HAP-1 (cell line): ENCODE results near the gene RBPMS2.
"Not testable (repeated sequence)": the region's sequence is repeated elsewhere in the genome, so short reads cannot be mapped to it uniquely, and the experiment has no call there.

ENCODE experiments used
- DNase-seq, 2 experiments: peaks; one replicate each; pipeline ENCODE4 v3.0.0-alpha.2; 2016 to 2020; ENCODE audit warnings: low spot score in 2 of 2
- H3K27me3 ChIP-seq: fragments of 250-450 bp; sonication (Bioruptor Pico); 2 replicates; pipeline ENCODE4 v1.5.1; 2020; ENCODE audit warnings: low read depth, mild to moderate bottlenecking, moderate library complexity
- H3K36me3 ChIP-seq: fragments of 250-450 bp; sonication (Bioruptor Pico); replicated peaks from 2 replicates; pipeline ENCODE4 v1.5.1; 2020; ENCODE audit warnings: mild to moderate bottlenecking
- H3K4me1 ChIP-seq: fragments of 250-450 bp; sonication (Bioruptor Pico); 2 replicates; pipeline ENCODE4 v1.5.1; 2020; ENCODE audit warnings: mild to moderate bottlenecking
- H3K4me3 ChIP-seq: fragments of 250-450 bp; sonication (Bioruptor Pico); 2 replicates; pipeline ENCODE4 v1.5.1; 2020; ENCODE audit warnings: mild to moderate bottlenecking, moderate library complexity
- H3K9me3 ChIP-seq: fragments of 250-450 bp; sonication (Bioruptor Pico); 2 replicates; pipeline ENCODE4 v1.5.1; 2020; ENCODE audit warnings: mild to moderate bottlenecking, moderate library complexity
- in situ Hi-C: fragments of 300-500 bp; cut with MboI; formaldehyde crosslinking; loops from 3 replicates; pipeline ENCODE4 v1.14.3; 2020; ENCODE audit warnings: low sequenced_read_pairs, inconsistent platforms, mixed read lengths

The RBPMS2 gene

GRCh38 chr15:64804619-64805018 is 29.2 kb upstream of the RBPMS2 start:
- Histone ChIP-seq H3K27me3 (no peaks in the 10 kb centered on the region), H3K36me3 (no peaks in the 10 kb centered on the region), H3K4me3 (no peak overlapping the region), H3K9me3 (peaks cover 7% of the 10 kb centered on the region; the same call in 1 of the 2 replicates), H3K4me1 (no peaks in the 10 kb centered on the region)
- in situ Hi-C loops: no loop called here
- DNase-seq: no peak

- H3K4me3 ChIP-seq: no peak overlapping the region
- in situ Hi-C loops: no loop called here
- no peaks in the 10 kb centered on the region for H3K27me3 ChIP-seq
- no peak for DNase-seq
- peaks cover 7% of the 10 kb centered on the region; the same call in 1 of the 2 replicates for H3K9me3 ChIP-seq
- no peaks in the 10 kb centered on the region for H3K36me3 ChIP-seq
- no peaks in the 10 kb centered on the region for H3K4me1 ChIP-seq
Measured at GRCh38 chr15:64803526-64803925, 28.1 kb upstream of the RBPMS2 start.

- Histone ChIP-seq H3K4me3 (no peak overlapping the region), H3K36me3 (no peaks in the 10 kb centered on the region), H3K27me3 (no peaks in the 10 kb centered on the region), H3K9me3 (peaks cover 7% of the 10 kb centered on the region), H3K4me1 (no peaks in the 10 kb centered on the region)
- in situ Hi-C loops: no loop called here
- no peak for DNase-seq
Measured at GRCh38 chr15:64800476-64800875, 25.1 kb upstream of the RBPMS2 start.

- H3K9me3 ChIP-seq, in situ Hi-C loops, H3K36me3 ChIP-seq, H3K4me1 ChIP-seq, DNase-seq, H3K4me3 ChIP-seq, H3K27me3 ChIP-seq: not testable (repeated sequence)
Measured at GRCh38 chr15:64798905-64799304, 23.5 kb upstream of the RBPMS2 start.

GRCh38 chr15:64795921-64796320 is 20.5 kb upstream of the RBPMS2 start:
- DNase-seq, H3K36me3 ChIP-seq, in situ Hi-C loops, H3K4me3 ChIP-seq, H3K27me3 ChIP-seq, H3K9me3 ChIP-seq, H3K4me1 ChIP-seq: not testable (repeated sequence)

GRCh38 chr15:64795299-64795698 is 19.9 kb upstream of the RBPMS2 start:
- H3K9me3 ChIP-seq, H3K4me1 ChIP-seq, DNase-seq, H3K36me3 ChIP-seq, H3K4me3 ChIP-seq, in situ Hi-C loops, H3K27me3 ChIP-seq: not testable (repeated sequence)

- Histone ChIP-seq H3K4me1 (no peaks in the 10 kb centered on the region), H3K36me3 (no peaks in the 10 kb centered on the region), H3K27me3 (no peaks in the 10 kb centered on the region), H3K4me3 (no peak overlapping the region), H3K9me3 (no peaks in the 10 kb centered on the region; the same call in none of the 2 replicates)
- no peak for DNase-seq
- in situ Hi-C loops: no loop called here
Measured at GRCh38 chr15:64792282-64792681, 16.9 kb upstream of the RBPMS2 start.

GRCh38 chr15:64791401-64791800 is 16.0 kb upstream of the RBPMS2 start:
- Histone ChIP-seq H3K27me3 (no peaks in the 10 kb centered on the region), H3K9me3 (no peaks in the 10 kb centered on the region; the same call in 1 of the 2 replicates), H3K4me1 (no peaks in the 10 kb centered on the region), H3K4me3 (no peak overlapping the region), H3K36me3 (no peaks in the 10 kb centered on the region)
- in situ Hi-C loops: no loop called here
- no peak for DNase-seq

- H3K27me3 ChIP-seq: no peaks in the 10 kb centered on the region
- no peaks in the 10 kb centered on the region for H3K9me3 ChIP-seq
- H3K36me3 ChIP-seq: no peaks in the 10 kb centered on the region
- H3K4me3 ChIP-seq: no peak overlapping the region
- peaks cover 12% of the 10 kb centered on the region for H3K4me1 ChIP-seq
- in situ Hi-C loops: no loop called here
- no peak for DNase-seq
Measured at GRCh38 chr15:64783796-64784195, 8.4 kb upstream of the RBPMS2 start.

GRCh38 chr15:64782751-64783150 is 7.4 kb upstream of the RBPMS2 start:
- Histone ChIP-seq H3K36me3 (no peaks in the 10 kb centered on the region), H3K27me3 (no peaks in the 10 kb centered on the region), H3K9me3 (no peaks in the 10 kb centered on the region), H3K4me1 (peaks cover 14% of the 10 kb centered on the region), H3K4me3 (no peak overlapping the region)
- in situ Hi-C loops: no loop called here
- no peak for DNase-seq

- Histone ChIP-seq H3K36me3 (no peaks in the 10 kb centered on the region), H3K4me3 (no peak overlapping the region), H3K27me3 (no peaks in the 10 kb centered on the region), H3K9me3 (no peaks in the 10 kb centered on the region), H3K4me1 (peaks cover 15% of the 10 kb centered on the region)
- in situ Hi-C loops: no loop called here
- DNase-seq: peak in 1 of 2 experiments; percentile 37
Measured at GRCh38 chr15:64781299-64781698, 5.9 kb upstream of the RBPMS2 start.

GRCh38 chr15:64780600-64781156 is 5.3 kb upstream of the RBPMS2 start:
- H3K27me3 ChIP-seq: no peaks in the 10 kb centered on the region
- peak; percentile 85 to 96 for DNase-seq
- peaks cover 19% of the 10 kb centered on the region for H3K4me1 ChIP-seq
- no peaks in the 10 kb centered on the region for H3K9me3 ChIP-seq
- H3K36me3 ChIP-seq: no peaks in the 10 kb centered on the region
- in situ Hi-C loops: no loop called here
- H3K4me3 ChIP-seq: no peak overlapping the region

- Histone ChIP-seq H3K9me3 (no peaks in the 10 kb centered on the region), H3K4me3 (no peak overlapping the region), H3K4me1 (peaks cover 19% of the 10 kb centered on the region), H3K36me3 (no peaks in the 10 kb centered on the region), H3K27me3 (no peaks in the 10 kb centered on the region)
- DNase-seq: no peak
- in situ Hi-C loops: no loop called here
Measured at GRCh38 chr15:64779630-64780029, 4.2 kb upstream of the RBPMS2 start.

GRCh38 chr15:64779024-64779423 is 3.6 kb upstream of the RBPMS2 start:
- H3K27me3 ChIP-seq: no peaks in the 10 kb centered on the region
- no peak for DNase-seq
- in situ Hi-C loops: no loop called here
- H3K9me3 ChIP-seq: no peaks in the 10 kb centered on the region
- H3K36me3 ChIP-seq: peaks cover under 1% of the 10 kb centered on the region; the same call in 1 of the 2 replicates
- peaks cover 23% of the 10 kb centered on the region for H3K4me1 ChIP-seq
- no peak overlapping the region for H3K4me3 ChIP-seq

- Histone ChIP-seq H3K27me3 (no peaks in the 10 kb centered on the region), H3K4me3 (peak overlapping the region; percentile 42), H3K9me3 (no peaks in the 10 kb centered on the region), H3K36me3 (peaks cover 5% of the 10 kb centered on the region; the same call in 1 of the 2 replicates), H3K4me1 (peaks cover 20% of the 10 kb centered on the region)
- no peak for DNase-seq
- in situ Hi-C loops: no loop called here
Measured at GRCh38 chr15:64776402-64776786, 1.0 kb upstream of the RBPMS2 start.
